Measurements from ENCODE around the gene SLC25A13.
A peak's percentile ranks its signal among the peaks of the same experiment; 100 is the strongest.

The SLC25A13 gene

GRCh38 chr7:96200740-96201139, 121.2 kb downstream of the SLC25A13 start:
- TF ChIP-seq, protein P1, sequence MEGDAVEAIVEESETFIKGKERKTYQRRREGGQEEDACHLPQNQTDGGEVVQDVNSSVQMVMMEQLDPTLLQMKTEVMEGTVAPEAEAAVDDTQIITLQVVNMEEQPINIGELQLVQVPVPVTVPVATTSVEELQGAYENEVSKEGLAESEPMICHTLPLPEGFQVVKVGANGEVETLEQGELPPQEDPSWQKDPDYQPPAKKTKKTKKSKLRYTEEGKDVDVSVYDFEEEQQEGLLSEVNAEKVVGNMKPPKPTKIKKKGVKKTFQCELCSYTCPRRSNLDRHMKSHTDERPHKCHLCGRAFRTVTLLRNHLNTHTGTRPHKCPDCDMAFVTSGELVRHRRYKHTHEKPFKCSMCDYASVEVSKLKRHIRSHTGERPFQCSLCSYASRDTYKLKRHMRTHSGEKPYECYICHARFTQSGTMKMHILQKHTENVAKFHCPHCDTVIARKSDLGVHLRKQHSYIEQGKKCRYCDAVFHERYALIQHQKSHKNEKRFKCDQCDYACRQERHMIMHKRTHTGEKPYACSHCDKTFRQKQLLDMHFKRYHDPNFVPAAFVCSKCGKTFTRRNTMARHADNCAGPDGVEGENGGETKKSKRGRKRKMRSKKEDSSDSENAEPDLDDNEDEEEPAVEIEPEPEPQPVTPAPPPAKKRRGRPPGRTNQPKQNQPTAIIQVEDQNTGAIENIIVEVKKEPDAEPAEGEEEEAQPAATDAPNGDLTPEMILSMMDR (conservative IDR thresholded peaks at IDR 0.05; ENCODE audit: low read depth, low read length) = no peak
- DNase-seq (ENCODE audit: low read depth) = no peak
- H3K4me3 ChIP-seq (ENCODE audit: low read depth, low read length) = no peak overlapping the region

DNA sequence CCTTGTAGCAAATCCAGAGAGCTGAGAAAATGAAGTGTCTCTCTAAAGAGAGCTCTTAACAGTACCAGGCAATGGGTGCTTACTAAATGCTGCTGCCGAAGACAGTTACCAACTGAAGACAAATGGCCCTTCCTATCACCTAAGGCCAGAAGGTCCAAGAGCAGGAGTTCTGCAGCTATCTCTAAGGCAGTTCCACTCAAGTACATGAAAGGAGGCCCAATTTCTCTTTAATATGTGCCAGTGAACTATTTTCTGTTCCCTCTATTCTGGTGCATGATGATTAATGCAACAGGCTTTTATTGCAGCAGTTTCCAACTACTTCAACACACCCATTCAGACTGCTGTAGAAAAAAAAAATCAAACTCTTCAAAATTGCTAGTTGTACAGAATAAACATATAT, 122.5 kb downstream of the SLC25A13 start:
- H3K4me3 ChIP-seq (ENCODE audit: low read depth, low read length) = no peak overlapping the region
- TF ChIP-seq, protein P1 (conservative IDR thresholded peaks at IDR 0.05; ENCODE audit: low read depth, low read length) = no peak
- peak; percentile 37 for DNase-seq (ENCODE audit: low read depth)

- TF ChIP-seq, protein P1 (conservative IDR thresholded peaks at IDR 0.05; ENCODE audit: low read depth, low read length) = no peak
- no peak for DNase-seq (ENCODE audit: low read depth)
- no peak overlapping the region for H3K4me3 ChIP-seq (ENCODE audit: low read depth, low read length)
Observed at GRCh38 chr7:96198047-96198636, 123.8 kb downstream of the SLC25A13 start.

DNA sequence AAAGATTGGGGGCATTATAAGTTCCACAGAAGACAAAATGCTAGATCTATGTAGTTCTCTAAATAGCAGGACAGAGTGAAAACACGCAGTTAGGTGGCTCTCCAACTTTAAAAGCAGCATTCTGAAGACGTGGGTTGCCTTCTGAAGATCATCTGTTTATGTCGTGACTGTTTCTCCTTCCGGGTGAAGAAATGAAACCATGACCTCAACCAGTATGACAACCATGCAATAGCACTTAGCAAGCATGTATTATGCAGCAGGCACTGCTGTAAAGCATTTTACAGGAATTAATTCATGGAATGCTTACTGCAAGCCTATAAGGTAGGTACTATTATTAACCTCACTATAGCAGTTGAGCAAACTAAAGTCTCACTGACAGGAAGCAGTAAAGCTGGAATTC, 125.2 kb downstream of the SLC25A13 start:
- H3K4me3 ChIP-seq (ENCODE audit: low read depth, low read length) = no peak overlapping the region
- TF ChIP-seq, protein P1 (conservative IDR thresholded peaks at IDR 0.05; ENCODE audit: low read depth, low read length) = no peak
- no peak for DNase-seq (ENCODE audit: low read depth)

- DNase-seq (ENCODE audit: low read depth) = no peak
- H3K4me3 ChIP-seq (ENCODE audit: low read depth, low read length) = no peak overlapping the region
- TF ChIP-seq, protein P1 (conservative IDR thresholded peaks at IDR 0.05; ENCODE audit: low read depth, low read length) = no peak
Observed at GRCh38 chr7:96189129-96189820, 132.6 kb downstream of the SLC25A13 start.

DNA sequence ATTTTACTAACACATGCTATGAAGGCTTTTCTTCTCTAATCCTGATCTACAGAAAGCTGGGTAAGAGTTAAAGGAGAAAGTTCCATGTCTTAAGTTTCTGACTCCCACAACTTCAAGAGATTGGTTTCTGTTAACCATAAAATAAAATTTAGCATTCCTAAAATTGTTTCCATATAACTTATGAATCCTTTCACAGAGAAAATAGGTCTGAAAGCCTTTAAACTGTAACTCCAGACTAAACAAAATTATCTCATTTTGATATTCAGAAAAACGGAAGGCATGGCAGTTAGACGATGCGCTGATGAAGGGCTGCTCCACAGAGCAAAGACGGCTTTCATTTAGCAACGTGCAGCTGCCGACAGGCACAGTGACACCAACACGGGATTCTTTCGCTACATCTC, 133.3 kb downstream of the SLC25A13 start:
- DNase-seq (ENCODE audit: low read depth) = peak; percentile 20
- H3K4me3 ChIP-seq (ENCODE audit: low read depth, low read length) = no peak overlapping the region
- TF ChIP-seq, protein P1 (conservative IDR thresholded peaks at IDR 0.05; ENCODE audit: low read depth, low read length) = no peak

GRCh38 chr7:96188174-96188581, 133.7 kb downstream of the SLC25A13 start:
- DNase-seq (ENCODE audit: low read depth) = no peak
- TF ChIP-seq, protein P1 (conservative IDR thresholded peaks at IDR 0.05; ENCODE audit: low read depth, low read length) = no peak
- no peak overlapping the region for H3K4me3 ChIP-seq (ENCODE audit: low read depth, low read length)
